Ramos (cell line): Measurements from ENCODE around the gene NDST1.

ENCODE experiments used
- in situ Hi-C: fragments of 300-500 bp; cut with MboI; formaldehyde crosslinking; loops from one replicate; pipeline ENCODE4 v1.14.3; 2022; ENCODE audit warnings: low sequenced_read_pairs; ENCODE audit not compliant: unreplicated experiment

The NDST1 gene

DNA sequence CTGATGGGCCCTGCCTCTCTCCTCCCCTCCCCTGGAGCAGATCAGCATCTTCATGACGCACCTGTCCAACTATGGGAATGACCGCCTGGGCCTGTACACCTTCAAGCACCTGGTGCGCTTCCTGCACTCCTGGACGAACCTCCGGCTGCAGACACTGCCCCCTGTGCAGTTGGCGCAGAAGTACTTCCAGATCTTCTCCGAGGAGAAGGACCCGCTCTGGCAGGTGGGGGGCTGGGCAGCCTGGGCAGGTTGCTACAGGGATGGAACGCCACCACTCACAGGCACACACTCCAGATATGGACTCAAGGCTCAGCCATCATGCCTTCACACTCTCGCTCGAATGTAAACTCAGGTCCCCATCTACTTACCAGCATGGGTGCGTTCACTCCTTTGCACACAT lies 32.1 kb downstream of the NDST1 start:
- in situ Hi-C loops: no loop called here

DNA sequence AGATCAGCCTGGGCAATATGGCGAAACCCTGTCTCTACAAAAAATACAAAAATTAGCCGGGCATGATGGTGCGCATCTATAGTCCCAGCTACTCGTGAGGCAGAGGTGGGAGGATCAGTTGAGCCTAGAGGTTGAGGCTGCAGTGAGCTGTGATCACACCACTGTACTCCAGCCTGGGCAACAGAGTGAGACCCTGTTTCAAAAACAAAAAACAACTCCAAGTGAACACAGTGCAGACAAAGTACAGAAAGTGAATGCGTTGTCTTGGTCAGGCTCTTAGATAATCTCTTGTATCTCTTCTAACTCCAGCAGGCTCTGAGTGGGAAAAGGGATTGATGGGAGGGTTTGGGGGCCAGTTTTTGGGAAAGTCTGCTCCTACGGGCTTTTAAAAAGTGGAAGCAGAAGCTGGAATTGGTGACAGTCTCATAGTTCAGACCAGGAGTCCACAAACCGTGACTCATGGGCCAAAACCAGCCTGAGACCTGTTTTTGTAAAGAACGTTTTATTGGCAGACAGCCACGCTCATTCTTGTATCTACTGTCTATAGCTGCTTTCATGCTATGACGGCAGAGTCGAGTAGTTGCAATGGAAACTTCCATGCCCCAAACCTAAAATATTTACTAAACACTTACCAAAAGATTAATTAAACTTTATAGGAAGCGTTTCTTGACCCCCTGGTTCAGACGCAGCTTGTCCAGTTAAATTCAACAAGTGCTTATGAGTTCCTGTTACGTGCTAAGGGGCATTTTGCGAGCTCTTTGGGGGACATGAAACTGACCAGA lies 32.9 kb downstream of the NDST1 start:
- in situ Hi-C loops: no loop called here

DNA sequence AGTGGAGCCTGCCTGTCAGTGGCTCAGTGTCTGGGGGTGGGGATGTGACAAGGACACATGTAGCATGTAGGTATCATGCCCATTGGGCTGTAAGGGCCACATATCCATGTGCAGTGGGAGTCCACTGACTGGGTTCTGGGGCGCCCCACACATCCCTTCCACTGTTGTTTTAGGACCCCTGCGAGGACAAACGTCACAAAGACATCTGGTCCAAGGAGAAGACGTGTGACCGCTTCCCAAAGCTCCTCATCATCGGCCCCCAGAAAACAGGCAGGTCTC lies 33.4 kb downstream of the NDST1 start:
- in situ Hi-C loops: no loop called here

DNA sequence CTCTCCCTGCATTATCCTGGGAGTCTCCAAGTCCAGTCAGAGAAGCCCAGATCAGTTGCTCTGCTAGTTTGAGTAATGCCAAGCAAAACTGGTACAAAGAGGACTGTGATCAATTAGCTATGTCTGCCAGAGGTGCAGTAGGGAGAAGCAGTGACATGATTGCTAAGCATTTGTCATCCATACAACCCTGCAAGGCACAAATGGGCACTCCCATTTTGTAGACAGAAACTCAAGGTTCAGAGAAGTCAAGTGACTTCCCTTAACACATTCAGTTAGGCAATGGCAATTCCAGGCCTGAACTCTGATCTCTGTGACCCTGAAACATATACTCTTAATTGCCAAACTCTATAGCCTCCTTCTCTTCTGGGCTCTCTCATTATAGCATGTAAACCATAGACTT lies 34.0 kb downstream of the NDST1 start:
- in situ Hi-C loops: no loop called here

DNA sequence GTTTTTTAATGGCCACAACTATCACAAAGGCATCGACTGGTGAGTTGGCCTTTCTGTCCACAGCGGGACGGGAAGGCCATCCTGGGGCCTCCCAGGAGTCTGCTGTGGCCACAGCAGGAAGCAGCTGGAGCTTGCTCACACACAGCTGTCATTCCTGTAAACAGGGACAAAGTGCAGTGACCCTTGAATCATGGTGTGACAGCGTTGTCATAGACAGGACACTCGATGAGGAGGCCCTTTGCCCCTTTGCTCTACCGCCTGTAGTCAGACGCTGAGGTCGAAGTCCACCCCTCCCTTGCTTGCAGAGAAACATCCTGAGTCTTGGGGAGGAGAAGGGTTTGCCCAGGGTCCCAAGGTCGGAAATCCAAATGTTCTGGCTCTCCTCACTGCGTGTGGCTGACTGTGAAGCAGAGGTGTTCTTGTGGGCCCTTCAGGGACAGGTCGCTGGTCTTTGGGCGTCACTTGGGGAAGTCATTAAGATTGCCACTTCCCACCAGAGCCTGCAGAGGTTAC lies 35.1 kb downstream of the NDST1 start:
- in situ Hi-C loops: no loop called here

DNA sequence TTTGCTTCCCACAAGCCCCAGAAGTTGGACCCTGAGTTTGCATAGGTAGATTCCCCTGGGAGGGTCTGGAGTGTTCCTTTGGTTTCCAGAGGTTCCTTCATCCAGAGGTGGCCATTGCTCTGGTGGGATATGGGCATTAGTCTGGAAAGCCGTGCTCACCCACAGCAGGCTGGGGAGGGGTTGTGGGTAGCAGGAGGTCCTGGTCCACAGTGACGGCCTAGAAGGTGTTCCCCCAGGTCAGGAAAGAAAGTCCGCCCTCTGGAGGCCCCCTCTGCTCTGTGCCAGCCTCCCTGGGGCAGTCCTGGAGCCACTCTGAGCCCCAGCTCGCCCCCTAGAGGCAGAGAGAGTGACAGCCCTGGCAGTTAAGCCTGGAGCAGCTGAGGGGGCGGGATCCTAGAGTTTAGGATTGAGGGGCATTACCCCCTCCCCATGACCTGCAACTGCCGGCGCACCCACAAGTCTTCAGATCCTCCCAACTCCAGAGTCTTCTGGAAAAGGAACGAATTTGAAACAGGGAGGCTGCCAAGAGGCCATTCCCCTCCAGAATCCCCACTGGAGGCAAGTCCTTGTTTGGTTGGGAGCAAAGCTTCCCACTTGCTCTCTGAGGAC lies 36.8 kb downstream of the NDST1 start:
- in situ Hi-C loops: loop anchor here (5.0 kb wide), 1 partner anchor 87 kb away; no protein-coding TSS in a partner anchor

DNA sequence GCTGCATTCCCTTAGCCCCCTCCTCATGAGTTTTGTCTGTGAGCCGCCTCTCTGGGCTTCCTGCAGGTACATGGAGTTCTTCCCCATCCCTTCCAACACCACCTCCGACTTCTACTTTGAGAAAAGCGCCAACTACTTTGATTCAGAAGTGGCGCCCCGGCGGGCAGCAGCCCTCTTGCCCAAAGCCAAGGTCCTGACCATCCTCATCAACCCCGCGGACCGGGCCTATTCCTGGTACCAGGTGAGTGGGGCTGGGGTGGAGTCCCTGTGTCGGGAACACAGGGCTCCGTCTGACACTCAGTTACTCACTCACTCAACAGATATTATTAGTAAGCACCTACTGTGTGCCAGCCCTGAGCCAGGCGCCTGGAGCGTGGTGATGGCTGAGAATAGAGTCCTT lies 37.3 kb downstream of the NDST1 start:
- in situ Hi-C loops: loop anchor here (5.0 kb wide), 1 partner anchor 88 kb away; no protein-coding TSS in a partner anchor

DNA sequence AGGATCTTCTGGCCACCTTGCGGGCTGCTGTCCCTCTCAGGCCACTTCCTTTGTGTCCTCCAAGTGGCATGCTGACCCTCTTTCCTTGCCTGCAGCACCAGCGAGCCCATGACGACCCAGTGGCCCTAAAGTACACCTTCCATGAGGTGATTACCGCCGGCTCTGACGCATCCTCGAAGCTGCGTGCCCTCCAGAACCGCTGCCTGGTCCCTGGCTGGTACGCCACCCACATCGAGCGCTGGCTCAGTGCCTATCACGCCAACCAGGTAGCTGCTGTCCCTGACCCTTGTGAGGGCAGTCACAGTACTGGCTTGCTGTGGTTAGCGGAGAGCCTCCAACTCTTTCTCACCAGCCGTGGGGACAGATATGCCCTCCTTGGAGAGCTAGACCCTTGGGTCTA lies 40.2 kb downstream of the NDST1 start:
- in situ Hi-C loops: loop anchor here (5.0 kb wide), 1 partner anchor 91 kb away; no protein-coding TSS in a partner anchor

DNA sequence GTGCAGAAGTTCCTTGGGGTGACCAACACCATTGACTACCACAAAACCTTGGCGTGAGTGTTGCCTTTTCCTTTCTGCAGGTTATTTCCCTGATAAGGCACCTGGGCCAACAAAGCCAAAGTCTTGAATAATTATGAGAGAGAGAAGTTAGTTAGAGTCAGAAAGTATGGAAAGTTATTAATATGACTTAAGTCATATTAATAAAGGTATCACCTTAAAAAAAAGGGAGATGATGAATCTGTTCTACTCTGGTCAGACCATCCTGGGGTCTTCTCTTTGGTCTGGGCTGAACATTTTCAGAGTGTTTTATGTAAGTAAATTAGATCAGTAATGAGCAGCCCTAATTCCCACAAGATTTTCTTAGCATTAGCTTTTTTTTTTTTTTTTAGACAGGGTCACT lies 41.8 kb downstream of the NDST1 start:
- in situ Hi-C loops: loop anchor here (5.0 kb wide), 1 partner anchor 92 kb away; no protein-coding TSS in a partner anchor

DNA sequence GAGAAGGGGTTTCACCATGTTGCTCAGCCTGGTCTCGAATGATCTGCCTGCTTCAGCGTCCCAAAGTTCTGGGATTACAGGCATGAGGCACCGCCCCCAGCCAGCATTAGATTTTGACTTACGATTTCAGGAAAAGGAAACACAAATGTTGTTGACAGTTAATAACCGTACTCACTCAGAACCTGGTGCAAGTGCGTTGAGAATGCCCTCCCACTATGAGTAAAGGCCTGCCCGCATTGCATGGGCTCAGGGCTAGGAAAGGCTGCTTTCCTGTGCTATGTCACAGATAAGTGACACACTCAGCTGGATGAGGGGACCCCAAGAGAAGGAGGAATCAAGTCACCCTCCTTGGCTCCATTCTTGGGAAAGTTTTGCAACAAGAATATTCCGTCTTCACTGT lies 42.4 kb downstream of the NDST1 start:
- in situ Hi-C loops: no loop called here

DNA sequence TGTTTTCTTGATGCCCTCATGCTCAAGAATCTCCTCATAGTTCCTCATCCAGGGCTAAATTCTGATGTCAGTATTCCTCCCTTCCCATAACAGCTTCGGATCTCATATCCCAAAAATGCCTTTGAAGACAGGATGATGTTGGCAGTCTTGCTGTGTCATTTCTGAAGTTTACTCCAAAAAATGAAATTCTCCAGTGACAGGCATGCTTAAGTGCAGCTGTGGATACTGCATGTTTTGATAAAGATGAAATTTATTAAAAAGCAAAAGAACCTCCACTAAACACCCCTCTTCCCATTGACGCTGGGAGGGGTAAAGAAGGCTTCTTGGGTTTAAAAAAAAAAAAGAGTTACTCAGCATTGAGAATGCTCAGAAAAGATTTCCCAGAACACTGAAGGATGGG lies 43.1 kb downstream of the NDST1 start:
- in situ Hi-C loops: no loop called here

DNA sequence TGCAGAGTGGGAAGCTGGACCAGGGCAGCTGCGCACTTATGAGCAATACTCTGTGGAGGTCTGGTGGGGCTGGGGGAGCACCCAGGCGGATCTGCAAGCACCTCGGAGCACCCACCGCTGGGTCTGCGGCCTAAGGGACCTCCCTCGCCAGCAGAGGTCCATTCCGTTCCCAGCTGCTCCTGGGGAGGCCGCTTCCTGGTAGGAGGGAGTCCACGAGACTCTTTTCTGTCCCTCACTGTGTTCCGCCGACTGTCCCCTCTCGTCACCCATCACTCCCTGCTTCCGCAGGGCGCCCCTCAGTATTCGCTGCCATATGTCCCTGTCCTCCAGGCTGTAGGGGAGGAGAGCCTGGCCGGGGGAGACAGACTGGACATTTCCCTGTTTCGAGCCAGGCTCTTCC lies 45.5 kb downstream of the NDST1 start:
- in situ Hi-C loops: no loop called here

DNA sequence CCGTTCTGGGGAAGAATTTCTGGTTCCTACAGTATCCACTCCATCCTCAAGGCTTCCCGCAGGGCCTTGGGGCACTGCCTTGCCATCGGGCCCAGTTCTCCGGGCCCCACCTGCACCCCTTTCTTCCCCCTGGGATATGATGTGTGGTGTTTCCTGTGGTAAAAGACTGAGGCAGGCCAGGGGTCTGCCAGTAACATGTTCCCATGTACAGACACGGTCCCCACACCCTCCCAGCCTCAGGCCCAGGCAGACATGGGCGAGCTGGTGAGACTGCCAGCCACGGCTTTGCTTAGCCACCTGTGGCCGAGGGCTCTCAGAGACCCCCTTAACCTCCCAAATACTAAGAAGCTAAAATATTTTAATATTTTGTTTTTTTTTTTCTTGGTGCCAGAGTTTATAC lies 46.0 kb downstream of the NDST1 start:
- in situ Hi-C loops: no loop called here

DNA sequence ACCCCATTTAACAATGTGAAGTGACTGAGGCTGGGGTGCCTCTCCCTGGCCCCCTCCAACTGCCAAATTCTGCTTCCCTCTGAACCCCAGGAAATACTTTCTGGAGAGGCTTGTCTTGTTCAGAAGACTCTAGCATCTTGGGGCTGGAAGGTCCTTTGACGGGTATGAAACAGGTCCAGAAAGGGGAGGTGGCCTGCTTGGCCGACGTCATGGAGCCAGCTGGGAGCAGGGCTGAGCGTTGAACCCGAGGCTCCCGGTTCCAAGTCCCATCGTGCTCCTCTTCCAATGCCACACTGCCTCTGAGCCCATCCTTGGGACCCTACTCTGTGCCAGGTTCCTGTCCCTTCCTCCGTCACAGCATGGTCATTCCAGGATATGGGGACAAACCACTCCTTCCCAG lies 46.9 kb downstream of the NDST1 start:
- in situ Hi-C loops: no loop called here

DNA sequence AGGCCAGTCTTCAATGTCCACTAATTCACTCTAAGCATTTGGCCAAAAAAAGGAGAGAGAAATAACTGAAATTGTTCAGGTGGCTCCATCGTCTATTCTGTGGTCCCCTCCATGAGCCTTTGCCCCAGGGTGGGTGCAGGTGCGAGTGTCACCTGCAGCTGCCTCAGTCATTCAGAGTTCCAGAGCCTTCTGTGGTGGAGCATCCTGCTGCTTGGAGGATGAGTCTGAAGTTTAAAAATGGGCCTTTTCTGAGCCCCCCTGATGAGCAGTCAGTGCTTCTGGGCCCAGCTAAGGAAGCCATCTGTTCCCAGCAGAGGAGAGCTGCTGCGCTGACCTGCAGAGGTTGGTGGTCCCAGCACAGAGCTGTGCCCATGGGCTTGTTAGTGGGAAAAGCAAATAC lies 48.2 kb downstream of the NDST1 start:
- in situ Hi-C loops: no loop called here

DNA sequence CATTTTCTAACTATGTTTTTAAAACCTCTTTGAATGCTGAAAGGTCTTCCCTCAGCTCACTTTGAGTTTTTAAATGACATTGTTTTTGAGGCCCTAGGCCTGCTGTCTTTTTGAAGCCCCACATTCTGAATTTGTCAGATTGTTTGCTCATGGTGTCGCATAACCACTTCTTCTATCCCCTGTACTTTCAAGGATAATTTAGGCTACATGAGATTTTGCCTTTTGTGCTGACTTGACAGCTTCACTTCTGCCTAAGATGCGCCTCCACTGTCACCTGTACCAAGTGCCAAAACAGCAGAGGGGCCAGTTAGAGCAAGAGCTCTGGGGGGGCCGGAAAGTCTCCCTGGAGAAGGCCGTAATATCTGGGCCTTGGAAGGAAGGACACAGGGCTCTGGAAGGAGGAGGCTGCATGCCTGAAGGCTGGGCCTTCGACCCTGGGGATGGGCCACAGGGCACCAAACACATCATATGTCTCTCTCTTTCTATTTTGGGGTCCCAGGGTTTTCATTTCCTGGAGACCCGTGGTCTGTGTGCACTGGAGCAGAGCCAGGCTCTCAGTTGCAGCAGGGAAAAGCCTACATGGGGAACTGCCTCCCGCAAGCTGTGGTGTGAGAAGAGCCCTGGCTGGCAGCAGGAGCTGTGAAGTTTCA lies 49.1 kb downstream of the NDST1 start:
- in situ Hi-C loops: no loop called here

DNA sequence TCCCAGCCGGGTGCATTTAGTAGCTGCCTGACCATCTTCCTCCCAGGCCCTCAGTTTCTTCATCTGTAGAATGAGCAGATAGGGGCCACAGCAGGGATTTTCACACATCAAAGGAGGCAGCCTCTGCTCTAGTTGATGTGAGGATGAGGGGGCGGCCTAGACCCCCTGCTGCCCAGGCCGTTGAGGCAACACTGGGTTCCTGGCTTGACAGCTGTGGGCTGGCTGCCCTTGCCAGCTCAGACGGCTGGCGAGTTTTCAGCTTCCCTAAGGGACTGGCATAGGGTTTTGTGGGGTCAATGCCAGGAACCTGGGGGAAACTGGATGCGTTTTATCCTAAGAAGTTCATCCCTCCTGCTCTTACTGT lies 49.6 kb downstream of the NDST1 start:
- in situ Hi-C loops: no loop called here

DNA sequence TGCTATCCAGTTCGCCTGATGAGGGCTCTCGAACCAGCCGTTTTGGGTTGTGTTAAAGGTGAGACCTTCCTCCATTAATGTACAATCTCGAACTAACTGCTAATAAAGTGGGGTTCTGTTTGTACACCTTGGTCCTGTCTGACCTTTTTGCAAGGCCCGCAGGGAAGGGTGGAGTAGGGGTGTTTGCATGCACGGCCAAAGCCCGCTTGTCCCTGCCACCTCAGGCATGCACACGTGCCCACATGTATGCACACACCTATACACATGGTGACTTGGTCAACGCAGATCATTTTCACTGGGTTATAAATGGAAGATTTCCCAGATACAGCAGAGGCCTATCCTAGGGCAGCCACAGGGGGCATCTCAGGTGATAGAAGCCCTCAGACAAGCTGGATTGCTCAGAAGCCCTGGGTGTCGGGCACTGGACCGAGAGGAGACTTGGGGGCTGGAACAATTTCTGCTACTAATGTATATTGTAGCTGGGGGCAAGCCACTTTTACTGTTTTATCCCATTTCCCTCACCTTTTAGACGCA lies 50.2 kb downstream of the NDST1 start:
- in situ Hi-C loops: no loop called here

DNA sequence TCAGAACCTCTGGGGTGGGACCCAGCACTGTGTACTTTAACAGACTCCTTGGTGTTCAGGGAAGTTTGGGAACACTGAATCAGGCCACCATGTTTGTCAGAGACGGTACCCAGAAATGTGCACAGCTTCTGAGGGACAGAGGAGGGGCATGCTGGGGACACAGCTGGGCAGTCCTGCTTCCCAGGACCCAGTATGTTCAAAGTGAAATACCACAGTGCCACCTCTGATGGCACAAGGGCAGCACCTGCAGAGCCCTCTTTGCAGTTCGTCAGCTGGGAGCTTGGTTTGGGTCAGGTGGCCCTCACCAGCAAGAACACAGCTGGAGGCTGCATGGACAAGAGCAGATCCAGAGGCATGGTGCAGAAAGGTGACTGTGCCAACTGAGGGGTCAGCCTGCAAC lies 51.2 kb downstream of the NDST1 start:
- in situ Hi-C loops: no loop called here

DNA sequence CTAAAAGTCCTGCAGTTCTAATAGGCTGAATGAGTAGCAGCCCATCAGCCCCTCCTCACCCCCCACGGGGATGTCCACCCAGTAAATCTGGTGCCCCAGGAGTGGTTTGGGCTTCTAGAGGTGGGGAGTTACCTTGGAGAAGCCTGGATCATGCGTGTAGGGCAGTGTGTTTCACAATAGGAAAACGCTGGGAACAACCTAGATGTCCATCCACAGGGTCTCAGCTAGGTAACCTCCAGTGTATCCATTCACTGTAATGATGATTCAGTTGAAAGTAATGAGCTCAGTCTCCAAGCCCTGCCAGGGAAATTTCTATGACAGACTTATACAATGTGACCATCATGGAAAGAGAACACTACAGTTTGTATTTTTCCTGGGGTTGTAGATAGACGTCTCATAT lies 51.8 kb downstream of the NDST1 start:
- in situ Hi-C loops: loop anchor here (5.0 kb wide), 2 partner anchors 93 to 288 kb away; partner anchors contain the start of gene IRGM
